ENCODE measurements around the gene PCSK5. TPM values are rescaled to one million over a fixed set of nuclear protein-coding genes. Genes with fewer than 3 reads are reported as not detected.

PCSK5 gene
- total RNA-seq, 1 experiment from 2014 or later, result 7.5 TPM

- H3K27ac ChIP-seq (ENCODE audit: insufficient read length, low read depth, low read length), result no peak overlapping the region
- H3K9ac ChIP-seq (ENCODE audit: extremely low read depth, insufficient read length, low read length), result peak overlapping the region; percentile 76
- no peak overlapping the region for H2BK120ac ChIP-seq (ENCODE audit: low read depth, low read length, poor library complexity, severe bottlenecking)
- peaks cover 1% of the 10 kb centered on the region; the same call in 1 of the 2 replicates for H3K27me3 Mint-ChIP-seq (ENCODE audit: low read depth)
- H3K79me1 ChIP-seq (ENCODE audit: insufficient read depth, low read depth, low read length, poor library complexity, severe bottlenecking), result no peaks in the 10 kb centered on the region
- no CpG with 5 or more reads among the region's 11 CpGs for WGBS (ENCODE audit: extremely low coverage, insufficient read length, low lambda C conversion rate)
- H3K4me1 Mint-ChIP-seq, result peaks cover 3 to 7% of the 10 kb centered on the region in 2 experiments; a peak in 3 of 4 replicates
- H2BK15ac ChIP-seq (ENCODE audit: low read depth, low read length), result no peak overlapping the region
- no peak overlapping the region for H3K23ac ChIP-seq (ENCODE audit: insufficient read length, low read depth, low read length)
- H3K18ac ChIP-seq (ENCODE audit: insufficient read length, low read depth, low read length), result no peak overlapping the region
- no peak overlapping the region for H2BK5ac ChIP-seq (ENCODE audit: insufficient read length, low read length)
- peak overlapping the region; percentile 62 for H3K4me2 ChIP-seq (ENCODE audit: insufficient read depth, insufficient read length, low read length)
- H4K8ac ChIP-seq (replicated peaks; ENCODE audit: insufficient read length, low read depth, low read length), result no peak overlapping the region
- H4K5ac ChIP-seq (ENCODE audit: insufficient read length, low read depth, low read length), result no peak overlapping the region
- peak overlapping the region; percentile 79 to 86 for H3K4me3 Mint-ChIP-seq
- no peak overlapping the region for H3T11ph ChIP-seq (ENCODE audit: low read length)
- peak; percentile 69 for DNase-seq
- no peaks in the 10 kb centered on the region for H3K9me3 ChIP-seq (ENCODE audit: control insufficient read depth, low read depth, low read length)
- no peak overlapping the region for H4K91ac ChIP-seq (ENCODE audit: insufficient read length, low read depth, low read length)
- peaks cover 7 to 20% (median 19%) of the 10 kb centered on the region in 3 experiments for H3K36me3 Mint-ChIP-seq (ENCODE audit: insufficient read depth in 1 of 3, low read depth in 3 of 3)
- no peaks in the 10 kb centered on the region for H3K27me3 ChIP-seq (ENCODE audit: insufficient read depth, low read length)
- H2BK12ac ChIP-seq (ENCODE audit: insufficient read length, low read depth, low read length), result no peak overlapping the region
- peak overlapping the region; percentile 32 for H2AFZ ChIP-seq (ENCODE audit: low read length)
- no peaks in the 10 kb centered on the region for H3K79me2 ChIP-seq (ENCODE audit: insufficient read depth, low read length)
- H2AK5ac ChIP-seq (ENCODE audit: insufficient read length, low read length), result no peak overlapping the region
- H4K20me1 ChIP-seq (ENCODE audit: control insufficient read depth, insufficient read depth, insufficient read length), result no peaks in the 10 kb centered on the region
- H3K4ac ChIP-seq (ENCODE audit: low read depth, low read length), result no peak overlapping the region
- H3K4me1 ChIP-seq (ENCODE audit: insufficient read depth, low read length), result no peaks in the 10 kb centered on the region
- H3K14ac ChIP-seq (ENCODE audit: insufficient read depth, low read length), result no peak overlapping the region; the same call in 1 of the 2 replicates
- no peak overlapping the region for H2BK20ac ChIP-seq (ENCODE audit: low read depth, low read length, poor library complexity, severe bottlenecking)
- TF ChIP-seq CTCF (conservative IDR thresholded peaks at IDR 0.05), result no peak
- no peak overlapping the region for H3K56ac ChIP-seq (ENCODE audit: insufficient read length, low read depth, low read length)
- H3K9me3 Mint-ChIP-seq, result no peaks in the 10 kb centered on the region; a peak in 2 of 5 replicates
- H3K27ac Mint-ChIP-seq, result peak overlapping the region; percentile 5 to 98 (median 95)
- H3K23me2 ChIP-seq (ENCODE audit: insufficient read length, low read depth, low read length, poor library complexity, severe bottlenecking), result no peaks in the 10 kb centered on the region
Observed at GRCh38 chr9:76394960-76395252, 504.4 kb downstream of the PCSK5 start.

All from H9 (cell line).